PC-3 (cell line): ENCODE results near the gene RPS3. TPM values are rescaled to one million over a fixed set of nuclear protein-coding genes. Genes with fewer than 3 reads are reported as not detected.

Source experiments
- ATAC-seq: fragments of 200-7000 bp; cut with Tn5 transposase; 2 replicates; pipeline ENCODE4 v1.9.1; 2020; ENCODE audit warnings: mild to moderate bottlenecking, moderate library complexity
- BruUV-seq: library from RNA; stranded (reverse); fragments of 400-500 nt; replicated peaks from 2 replicates; lab custom pipeline; 2021; lab: Mats Ljungman, UMichigan
- CTCF ChIA-PET: fragments of 300-600 bp; sonication (Branson Sonifier 250); formaldehyde crosslinking; loops from one replicate; lab custom pipeline; 2022; ENCODE audit warnings: antibody characterized with exemption; lab: Charles Lee
- POLR2A ChIA-PET: fragments of 300-600 bp; sonication (Branson Sonifier 250); formaldehyde crosslinking; loops from one replicate; lab custom pipeline; 2022; ENCODE audit warnings: antibody characterized with exemption; ENCODE audit not compliant: unreplicated experiment; lab: Charles Lee
- DNase-seq: peaks from one replicate; pipeline ENCODE4 v3.0.0-alpha.2; 2015
- H2AFZ ChIP-seq: fragments of 300-600 bp; sonication (generic); 2 replicates; pipeline ENCODE4 v1.6.0; 2016; ENCODE audit warnings: antibody characterized with exemption, low read length
- H3F3A ChIP-seq: fragments of 300-600 bp; sonication (generic); one replicate; pipeline ENCODE4 v1.6.0; 2017; ENCODE audit warnings: antibody characterized with exemption, low read length, control low read depth, mild to moderate bottlenecking; ENCODE audit not compliant: unreplicated experiment
- H3K27ac ChIP-seq: fragments of 300-600 bp; sonication (generic); 2 replicates; pipeline ENCODE4 v1.5.1; 2016; ENCODE audit warnings: mild to moderate bottlenecking, low read length
- H3K27me3 ChIP-seq: fragments of 300-600 bp; sonication (generic); 2 replicates; pipeline ENCODE4 v1.6.1; 2016; ENCODE audit warnings: low read length, mixed read lengths
- H3K36me3 ChIP-seq: fragments of 300-600 bp; sonication (generic); 2 replicates; pipeline ENCODE4 v1.6.1; 2016; ENCODE audit warnings: low read depth, mixed run types, low read length, mixed read lengths
- H3K4me1 ChIP-seq: fragments of 300-600 bp; sonication (generic); 2 replicates; pipeline ENCODE4 v1.5.1; 2016; ENCODE audit warnings: low read length; ENCODE audit not compliant: insufficient read depth
- H3K4me2 ChIP-seq: fragments of 300-600 bp; sonication (generic); 2 replicates; pipeline ENCODE4 v1.6.0; 2016; ENCODE audit warnings: low read length
- H3K4me3 ChIP-seq: fragments of 300-600 bp; sonication (generic); 2 replicates; pipeline ENCODE4 v1.5.1; 2016; ENCODE audit warnings: mild to moderate bottlenecking, low read length, mixed read lengths
- H3K79me2 ChIP-seq: fragments of 300-600 bp; sonication (generic); 2 replicates; pipeline ENCODE4 v1.6.1; 2017; ENCODE audit warnings: low read length, mixed read lengths
- H3K9ac ChIP-seq: fragments of 300-600 bp; sonication (generic); 2 replicates; pipeline ENCODE4 v1.6.0; 2016; ENCODE audit warnings: mild to moderate bottlenecking, low read length
- H3K9me2 ChIP-seq: fragments of 300-600 bp; sonication (generic); replicated peaks from 2 replicates; pipeline ENCODE4 v1.6.1; 2016; ENCODE audit warnings: mixed run types, low read length, mixed read lengths
- H3K9me3 ChIP-seq: fragments of 300-600 bp; sonication (generic); 2 replicates; pipeline ENCODE4 v1.6.1; 2016; ENCODE audit warnings: low read length, mixed read lengths
- H4K20me1 ChIP-seq: fragments of 300-600 bp; sonication (generic); 2 replicates; pipeline ENCODE4 v1.6.1; 2016; ENCODE audit warnings: low read length, mixed read lengths
- EZH2 ChIP-seq: fragments of 300-600 bp; sonication (generic); IDR thresholded peaks from one replicate; pipeline ENCODE4 v1.6.1; 2017; ENCODE audit warnings: antibody characterized with exemption, mild to moderate bottlenecking, low read length; ENCODE audit not compliant: unreplicated experiment
- EZH2phosphoT487 ChIP-seq: fragments of 300-600 bp; sonication (generic); IDR thresholded peaks from 2 replicates; pipeline ENCODE4 v1.6.1; 2018; ENCODE audit warnings: mild to moderate bottlenecking, antibody characterized with exemption, low read length, borderline replicate concordance
- intact Hi-C: fragments of 100-400 bp; cut with micrococcal nuclease; formaldehyde crosslinking; loops from 2 replicates; pipeline ENCODE4 v1.9.0; 2023
- total RNA-seq: library from RNA; depleted of rRNA; stranded (reverse); fragments of >200 nt; gene quantifications from 2 replicates; pipeline ENCODE4 v1.2.3, GENCODE V29; 2014
- TF ChIP-seq, protein P1 (sequence below): fragments of 300-600 bp; sonication (generic); conservative IDR thresholded peaks from 2 replicates; pipeline ENCODE4 v1.5.1; 2017; ENCODE audit warnings: antibody characterized with exemption, low read depth, mild to moderate bottlenecking, low read length

RPS3 gene
- total RNA-seq, 1 experiment from 2014 or later = 2,018 TPM

DNA sequence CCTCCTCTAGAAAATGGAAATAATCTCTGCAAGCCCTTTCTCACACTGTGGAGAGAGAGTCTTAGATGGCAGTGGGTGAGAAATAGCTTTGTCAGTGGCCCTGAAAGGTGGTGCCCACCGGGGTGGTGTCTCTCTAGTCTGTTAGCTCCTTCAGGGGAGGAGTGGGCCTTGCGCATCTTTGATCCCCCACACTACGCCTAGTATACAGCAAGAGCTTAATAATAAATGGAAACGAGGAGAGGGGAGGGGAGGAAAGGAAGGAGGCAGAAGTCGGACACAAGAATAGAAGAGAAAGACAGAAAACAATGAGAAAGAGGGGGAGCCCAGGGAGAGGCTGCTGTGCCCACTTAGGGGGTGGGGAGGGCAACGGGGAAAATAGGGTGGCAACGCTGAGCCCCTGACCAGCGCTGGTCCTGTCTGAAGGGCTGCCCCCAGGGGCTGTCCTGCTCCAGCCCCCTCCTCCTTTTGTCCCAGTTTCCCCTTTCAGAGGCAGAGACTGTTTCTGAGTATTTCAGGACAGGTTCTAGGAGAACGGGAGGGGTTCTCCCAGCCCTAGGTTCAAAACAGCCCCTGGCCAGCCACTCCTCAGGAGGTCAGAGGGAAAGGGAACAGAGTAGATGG, 49.1 kb upstream of the RPS3 start:
- peak overlapping the region; percentile 95 for H3K4me2 ChIP-seq

DNA sequence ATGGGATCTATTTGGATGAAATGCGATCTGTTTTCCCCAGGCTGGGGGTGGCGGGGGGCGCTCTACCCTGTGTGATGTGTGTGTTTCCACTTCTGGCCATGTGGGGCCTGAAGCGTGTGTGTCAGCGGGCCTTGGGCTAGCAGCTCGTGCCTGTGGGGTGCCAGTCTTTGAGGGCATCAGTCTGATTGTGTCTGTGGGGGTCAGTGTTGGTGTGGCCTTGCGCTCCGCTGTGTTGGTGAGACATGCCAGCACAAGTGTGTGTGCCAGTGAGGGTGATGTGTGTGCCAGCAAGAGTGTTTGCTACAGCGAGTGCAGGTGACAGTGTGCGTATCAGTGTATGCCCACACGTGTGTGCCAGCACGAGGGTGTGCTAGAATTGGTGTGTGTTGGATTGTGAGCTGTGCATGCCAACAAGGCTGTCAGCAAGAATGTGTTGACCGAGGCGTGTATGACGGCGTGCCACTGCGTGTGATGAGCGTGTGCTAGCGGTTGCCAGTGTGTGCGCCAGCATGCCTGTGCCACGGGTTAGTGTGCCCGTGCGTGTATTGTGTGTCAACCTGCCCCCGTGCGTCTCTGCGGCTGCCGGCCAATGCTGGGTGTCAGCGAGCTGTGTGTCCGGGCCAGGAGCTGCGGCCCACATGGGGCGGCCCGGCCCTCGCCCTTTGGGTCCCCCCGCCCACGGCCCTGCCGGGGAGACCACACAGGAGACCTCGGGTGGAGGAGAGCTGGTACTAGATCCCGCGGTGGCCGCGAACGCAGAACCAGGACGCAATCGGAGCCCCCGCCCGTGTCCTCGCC, 48.4 kb upstream of the RPS3 start:
- no TSS peak for BruUV-seq
- TF ChIP-seq EZH2 (no peak), EZH2phosphoT487 (peak; percentile 86)
- TF ChIP-seq, protein P1, sequence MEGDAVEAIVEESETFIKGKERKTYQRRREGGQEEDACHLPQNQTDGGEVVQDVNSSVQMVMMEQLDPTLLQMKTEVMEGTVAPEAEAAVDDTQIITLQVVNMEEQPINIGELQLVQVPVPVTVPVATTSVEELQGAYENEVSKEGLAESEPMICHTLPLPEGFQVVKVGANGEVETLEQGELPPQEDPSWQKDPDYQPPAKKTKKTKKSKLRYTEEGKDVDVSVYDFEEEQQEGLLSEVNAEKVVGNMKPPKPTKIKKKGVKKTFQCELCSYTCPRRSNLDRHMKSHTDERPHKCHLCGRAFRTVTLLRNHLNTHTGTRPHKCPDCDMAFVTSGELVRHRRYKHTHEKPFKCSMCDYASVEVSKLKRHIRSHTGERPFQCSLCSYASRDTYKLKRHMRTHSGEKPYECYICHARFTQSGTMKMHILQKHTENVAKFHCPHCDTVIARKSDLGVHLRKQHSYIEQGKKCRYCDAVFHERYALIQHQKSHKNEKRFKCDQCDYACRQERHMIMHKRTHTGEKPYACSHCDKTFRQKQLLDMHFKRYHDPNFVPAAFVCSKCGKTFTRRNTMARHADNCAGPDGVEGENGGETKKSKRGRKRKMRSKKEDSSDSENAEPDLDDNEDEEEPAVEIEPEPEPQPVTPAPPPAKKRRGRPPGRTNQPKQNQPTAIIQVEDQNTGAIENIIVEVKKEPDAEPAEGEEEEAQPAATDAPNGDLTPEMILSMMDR = peak; percentile 44
- Histone ChIP-seq H3K27me3 (no peaks in the 10 kb centered on the region), H3K9me2 (no peaks in the 10 kb centered on the region), H3K79me2 (no peaks in the 10 kb centered on the region), H3K4me3 (peak overlapping the region; percentile 81), H3F3A (no peaks in the 10 kb centered on the region), H3K4me1 (peaks cover 19% of the 10 kb centered on the region), H3K9me3 (no peaks in the 10 kb centered on the region), H4K20me1 (no peaks in the 10 kb centered on the region), H3K27ac (no peak overlapping the region), H2AFZ (peak overlapping the region; percentile 99), H3K4me2 (peak overlapping the region; percentile 95), H3K36me3 (no peaks in the 10 kb centered on the region), H3K9ac (peak overlapping the region; percentile 67)
- DNase-seq (peak; percentile 33), ATAC-seq (peak; percentile 39)
- ChIA-PET POLR2A (no interaction called here), CTCF (no interaction called here)
- intact Hi-C loops = no loop called here

More for the DNA sequence above, 49.1 kb upstream of the RPS3 start:
- Histone ChIP-seq H3K27ac (no peak overlapping the region), H3K36me3 (no peaks in the 10 kb centered on the region), H3K9me2 (no peaks in the 10 kb centered on the region), H3K79me2 (no peaks in the 10 kb centered on the region), H3F3A (no peaks in the 10 kb centered on the region), H4K20me1 (no peaks in the 10 kb centered on the region), H3K4me1 (peaks cover 19% of the 10 kb centered on the region), H3K9ac (no peak overlapping the region), H2AFZ (no peak overlapping the region), H3K9me3 (no peaks in the 10 kb centered on the region), H3K4me3 (peak overlapping the region; percentile 81; the same call in 1 of the 2 replicates), H3K27me3 (no peaks in the 10 kb centered on the region)
- TF ChIP-seq, protein P1 = no peak
- TF ChIP-seq EZH2 (no peak), EZH2phosphoT487 (no peak)
- ATAC-seq = no peak
- intact Hi-C loops = no loop called here
- ChIA-PET CTCF (interaction anchor here (0.6 kb wide), 1 partner anchor 80 kb away, joined by 8 read pairs; no protein-coding TSS in a partner anchor), POLR2A (no interaction called here)
- BruUV-seq = no TSS peak
- no peak for DNase-seq

DNA sequence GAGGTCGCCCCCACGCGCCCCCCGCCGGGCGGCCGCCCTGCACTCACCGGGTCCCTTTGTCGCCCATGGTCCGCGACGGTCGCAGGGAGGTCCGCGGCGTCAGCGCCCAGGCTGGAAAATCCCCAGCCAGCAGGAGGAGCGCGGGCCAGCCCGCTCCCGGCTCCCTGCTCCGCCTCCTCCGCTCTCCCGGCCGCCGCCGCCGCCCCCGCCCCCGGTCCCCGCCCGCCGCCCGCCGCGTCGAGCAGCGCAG, 47.9 kb upstream of the RPS3 start, which contains the start of gene ARRB1:
ARRB1 (minus strand) TSS at position 121 of the 250 bp plus-strand sequence; CDS start at position 67, 54 bp downstream.
- no TSS peak for BruUV-seq
- intact Hi-C loops = no loop called here
- ATAC-seq (peak; percentile 61), DNase-seq (no peak)
- peak within 1 kb of the TSS; percentile 95 for H3K4me2 ChIP-seq
- ChIA-PET CTCF (no interaction called here), POLR2A (no interaction called here)
- H3K9me2 ChIP-seq = no peaks in the 10 kb centered on the region
- peak within 1 kb of the TSS; percentile 81 for H3K4me3 ChIP-seq
- H4K20me1 ChIP-seq = no peaks in the 10 kb centered on the region
- peaks cover 19% of the 10 kb centered on the region for H3K4me1 ChIP-seq
- H2AFZ ChIP-seq = peak within 1 kb of the TSS; percentile 99
- H3K9me3 ChIP-seq = no peaks in the 10 kb centered on the region
- TF ChIP-seq, protein P1 = no peak
- TF ChIP-seq EZH2 = no peak
- TF ChIP-seq EZH2phosphoT487 = no peak
- H3K9ac ChIP-seq = peak within 1 kb of the TSS; percentile 67
- H3K27me3 ChIP-seq = no peaks in the 10 kb centered on the region
- no peaks in the 10 kb centered on the region for H3K79me2 ChIP-seq
- H3K36me3 ChIP-seq = no peaks in the 10 kb centered on the region
- no peaks in the 10 kb centered on the region for H3F3A ChIP-seq
- no peak within 1 kb of the TSS for H3K27ac ChIP-seq
